22Rv1 (cell line): Measurements from ENCODE around the gene CNTNAP4.

Experiments
- CTCF ChIP-seq: fragments of 450-650 bp; IDR thresholded peaks from 2 replicates; pipeline ENCODE4 v1.5.1; 2017; ENCODE audit warnings: mild to moderate bottlenecking
- ZFX ChIP-seq: fragments of 450-650 bp; IDR thresholded peaks from 2 replicates; pipeline ENCODE4 v1.6.1; 2017; ENCODE audit warnings: antibody characterized with exemption, borderline replicate concordance

- TF ChIP-seq CTCF (no peak), ZFX (no peak)
Measured at GRCh38 chr16:76390476-76390875, 113.3 kb downstream of the CNTNAP4 start.
